Fibroblast of lung (primary cell): ENCODE results near the gene PLVAP.

Experiments
- EZH2 ChIP-seq: IDR thresholded peaks from 2 replicates; pipeline ENCODE4 v1.5.1; 2012; ENCODE audit warnings: low read length, control low read depth, mild to moderate bottlenecking; ENCODE audit errors: missing control alignments
- TF ChIP-seq, protein P1 (sequence below), 2 donors: IDR thresholded peaks in 1 of 2; conservative IDR thresholded peaks in 1 of 2; 1 replicate in 1 of 2; 2 replicates in 1 of 2; pipeline ENCODE4 v1.5.1; 2011 to 2012; ENCODE audit warnings: low read length in 2 of 2, control low read depth in 1 of 2, inconsistent platforms in 1 of 2, low read depth in 1 of 2, mild to moderate bottlenecking in 1 of 2

DNA sequence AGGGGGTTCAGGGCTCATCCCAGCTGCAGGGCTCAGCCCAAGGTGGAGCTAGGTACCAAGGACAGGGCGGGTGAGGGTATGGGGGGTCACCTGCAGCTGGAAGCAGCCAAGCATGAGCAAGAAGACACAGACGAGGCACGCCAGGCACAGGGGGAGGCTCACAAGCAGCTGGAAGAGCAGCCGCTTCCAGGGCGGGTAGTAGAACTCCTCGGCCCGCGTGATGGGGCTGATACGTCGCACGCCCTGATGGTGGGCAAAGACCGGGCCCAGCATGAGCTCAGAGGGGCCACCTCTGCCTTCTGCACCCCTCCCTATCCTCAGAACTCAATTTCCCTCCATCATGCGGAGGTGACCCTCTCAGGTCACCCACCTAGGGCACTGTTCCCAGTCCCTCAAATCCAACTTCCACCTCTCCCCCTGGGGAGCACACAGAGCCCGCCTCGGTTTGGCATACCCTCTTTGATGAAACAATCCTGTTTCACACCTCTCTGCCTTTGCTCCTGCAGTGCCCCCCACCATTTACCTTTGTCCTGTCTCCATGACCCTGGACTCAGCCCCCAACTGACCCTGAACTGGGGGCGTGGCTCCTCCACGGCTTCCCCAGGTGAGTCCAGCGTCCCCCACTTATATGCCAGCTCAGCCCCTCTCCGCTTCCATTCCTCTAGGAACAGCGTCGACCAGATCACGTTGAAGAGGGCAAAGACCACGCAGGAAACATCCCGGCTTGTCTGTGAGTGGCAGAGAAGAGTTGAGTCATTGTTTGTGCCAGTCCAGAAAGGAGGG is 46.7 kb downstream of the PLVAP start:
- TF ChIP-seq, protein P1, sequence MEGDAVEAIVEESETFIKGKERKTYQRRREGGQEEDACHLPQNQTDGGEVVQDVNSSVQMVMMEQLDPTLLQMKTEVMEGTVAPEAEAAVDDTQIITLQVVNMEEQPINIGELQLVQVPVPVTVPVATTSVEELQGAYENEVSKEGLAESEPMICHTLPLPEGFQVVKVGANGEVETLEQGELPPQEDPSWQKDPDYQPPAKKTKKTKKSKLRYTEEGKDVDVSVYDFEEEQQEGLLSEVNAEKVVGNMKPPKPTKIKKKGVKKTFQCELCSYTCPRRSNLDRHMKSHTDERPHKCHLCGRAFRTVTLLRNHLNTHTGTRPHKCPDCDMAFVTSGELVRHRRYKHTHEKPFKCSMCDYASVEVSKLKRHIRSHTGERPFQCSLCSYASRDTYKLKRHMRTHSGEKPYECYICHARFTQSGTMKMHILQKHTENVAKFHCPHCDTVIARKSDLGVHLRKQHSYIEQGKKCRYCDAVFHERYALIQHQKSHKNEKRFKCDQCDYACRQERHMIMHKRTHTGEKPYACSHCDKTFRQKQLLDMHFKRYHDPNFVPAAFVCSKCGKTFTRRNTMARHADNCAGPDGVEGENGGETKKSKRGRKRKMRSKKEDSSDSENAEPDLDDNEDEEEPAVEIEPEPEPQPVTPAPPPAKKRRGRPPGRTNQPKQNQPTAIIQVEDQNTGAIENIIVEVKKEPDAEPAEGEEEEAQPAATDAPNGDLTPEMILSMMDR (conservative IDR thresholded peaks at IDR 0.05 in 1 of 2, IDR thresholded peaks at IDR 0.05 in 1 of 2; ENCODE audit: low read depth in 1 of 2, low read length in 2 of 2): no peak
- TF ChIP-seq EZH2: no peak
